ENCODE data around the gene CASP10. TPM values are rescaled to one million over a fixed set of nuclear protein-coding genes. Genes with fewer than 3 reads are reported as not detected.

The CASP10 gene
- total and polyA plus RNA-seq, 2 of the 13 experiments (the other 11 are each of a cell fraction or from before 2014, with no cell fraction given), result 22.2 to 23.8 TPM

- TF ChIP-seq BRCA1 (CRISPR knock-in tag; IDR thresholded peaks at IDR 0.05), result no peak
- TF ChIP-seq SYNCRIP (IDR thresholded peaks at IDR 0.05; ENCODE audit: insufficient read depth, low read depth, low read length), result no peak
- peak; percentile 60 for TF ChIP-seq HOXA3 (CRISPR knock-in tag; IDR thresholded peaks at IDR 0.05)
- no peak for TF ChIP-seq MXD3 (CRISPR knock-in tag; IDR thresholded peaks at IDR 0.05)
- TF ChIP-seq CENPT (CRISPR knock-in tag; IDR thresholded peaks at IDR 0.05; ENCODE audit: low read depth), result no peak
- TF ChIP-seq CENPX (CRISPR knock-in tag; IDR thresholded peaks at IDR 0.05), result no peak
- no peak for TF ChIP-seq ATF2 (CRISPR knock-in tag; IDR thresholded peaks at IDR 0.05)
- TF ChIP-seq ZNF772 (CRISPR knock-in tag; IDR thresholded peaks at IDR 0.05), result no peak; the same call in 1 of the 2 replicates
- no peak for TF ChIP-seq ZNF883 (CRISPR knock-in tag; IDR thresholded peaks at IDR 0.05; ENCODE audit: not compliant biosample characterization)
- TF ChIP-seq ZNF446 (CRISPR knock-in tag; IDR thresholded peaks at IDR 0.05), result no peak
- no peak for TF ChIP-seq ZBTB46 (CRISPR knock-in tag; IDR thresholded peaks at IDR 0.05; ENCODE audit: borderline replicate concordance)
- TF ChIP-seq TFAP4 (IDR thresholded peaks at IDR 0.05; ENCODE audit: borderline replicate concordance, low read depth), result no peak; the same call in 1 of the 2 replicates
- 0 out of 2 replicates have a peak, but pooled peaks have one; percentile 51 for TF ChIP-seq ZNF792 (CRISPR knock-in tag; IDR thresholded peaks at IDR 0.05)
- TF ChIP-seq MED1 (CRISPR knock-in tag; IDR thresholded peaks at IDR 0.05), result peak; percentile 64
- TF ChIP-seq KIAA2018 (CRISPR knock-in tag; IDR thresholded peaks at IDR 0.05; ENCODE audit: borderline replicate concordance), result no peak
- TF ChIP-seq KDM2A (CRISPR knock-in tag; IDR thresholded peaks at IDR 0.05; ENCODE audit: borderline replicate concordance, low read depth), result no peak; the same call in 1 of the 2 replicates
- 0 out of 2 replicates have a peak, but pooled peaks have one; percentile 65 for TF ChIP-seq GATA4 (IDR thresholded peaks at IDR 0.05; ENCODE audit: borderline replicate concordance, low read depth)
Observed at GRCh38 chr2:201233192-201233811, 50.4 kb downstream of the CASP10 start (continued).

All from HepG2 (cell line).